Gastroesophageal sphincter (tissue), 3 donors: ENCODE results near the gene TENT5A.

Experiments
- CTCF ChIP-seq, 4 experiments: fragments of 200-600 bp in 2 of 4; fragments of 450-650 bp in 2 of 4; sonication (generic) in 1 of 4; IDR thresholded peaks; one replicate each; pipeline ENCODE4 v1.5.1; 2017 to 2019; ENCODE audit warnings: antibody characterized with exemption in 4 of 4, mild to moderate bottlenecking in 2 of 4, moderate library complexity in 2 of 4
- POLR2AphosphoS5 ChIP-seq: sonication (generic); formaldehyde crosslinking; IDR thresholded peaks from one replicate; pipeline ENCODE4 v1.6.1; 2017; ENCODE audit warnings: antibody characterized with exemption

GRCh38 chr6:81727876-81728517, 24.5 kb downstream of the TENT5A start:
- TF ChIP-seq CTCF (IDR thresholded peaks at IDR 0.05) (no peak), POLR2AphosphoS5 (no peak)
